Measurements from ENCODE around the gene HOXA3. TPM values are rescaled to one million over a fixed set of nuclear protein-coding genes. Genes with fewer than 3 reads are reported as not detected.

The HOXA3 gene
- total and polyA plus RNA-seq, 10 of the 15 experiments (the other 5 are each of a cell fraction or from before 2014, with no cell fraction given), result 0.05 TPM; not detected in 9

DNA sequence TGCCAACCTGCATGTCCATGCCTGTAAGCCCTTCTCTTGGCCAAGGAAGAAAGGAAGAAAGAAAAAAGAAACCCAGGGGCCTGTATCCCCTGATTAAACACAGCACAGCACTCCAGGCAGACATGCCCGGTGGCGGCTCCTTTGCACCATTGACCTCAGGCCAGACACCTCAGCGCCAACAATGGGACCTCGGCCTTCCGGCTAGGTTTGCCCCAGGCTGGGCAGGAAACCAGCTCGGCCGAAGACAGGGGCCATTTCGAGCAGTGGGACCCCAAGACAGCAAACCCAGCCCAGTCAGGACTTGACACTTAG, 18.9 kb upstream of the HOXA3 start:
- intact Hi-C loops (cut with micrococcal nuclease; ENCODE audit: unreplicated experiment), result no loop called here
- H3K9me3 ChIP-seq (replicated peaks; ENCODE audit: control insufficient read depth, insufficient read depth, low read length), result no peaks in the 10 kb centered on the region; the same call in 2 of the 3 replicates
- H3K4me2 ChIP-seq (ENCODE audit: control insufficient read depth, insufficient read depth), result no peak overlapping the region
- CTCF ChIA-PET, result no interaction called here
- H3K9ac ChIP-seq (ENCODE audit: control insufficient read depth, insufficient read depth, low read length), result no peak overlapping the region
- POLR2A ChIA-PET, result no interaction called here
- H3K27ac ChIP-seq (ENCODE audit: control insufficient read depth, insufficient read depth), result no peak overlapping the region
- no peak overlapping the region for H2AFZ ChIP-seq (ENCODE audit: control insufficient read depth, low read depth, low read length)
- TF ChIP-seq RBBP5 (conservative IDR thresholded peaks at IDR 0.05), result no peak
- TF ChIP-seq IKZF2 (IDR thresholded peaks at IDR 0.05), result no peak
- TF ChIP-seq LARP7 (IDR thresholded peaks at IDR 0.05), result no peak
- TF ChIP-seq, protein P1, sequence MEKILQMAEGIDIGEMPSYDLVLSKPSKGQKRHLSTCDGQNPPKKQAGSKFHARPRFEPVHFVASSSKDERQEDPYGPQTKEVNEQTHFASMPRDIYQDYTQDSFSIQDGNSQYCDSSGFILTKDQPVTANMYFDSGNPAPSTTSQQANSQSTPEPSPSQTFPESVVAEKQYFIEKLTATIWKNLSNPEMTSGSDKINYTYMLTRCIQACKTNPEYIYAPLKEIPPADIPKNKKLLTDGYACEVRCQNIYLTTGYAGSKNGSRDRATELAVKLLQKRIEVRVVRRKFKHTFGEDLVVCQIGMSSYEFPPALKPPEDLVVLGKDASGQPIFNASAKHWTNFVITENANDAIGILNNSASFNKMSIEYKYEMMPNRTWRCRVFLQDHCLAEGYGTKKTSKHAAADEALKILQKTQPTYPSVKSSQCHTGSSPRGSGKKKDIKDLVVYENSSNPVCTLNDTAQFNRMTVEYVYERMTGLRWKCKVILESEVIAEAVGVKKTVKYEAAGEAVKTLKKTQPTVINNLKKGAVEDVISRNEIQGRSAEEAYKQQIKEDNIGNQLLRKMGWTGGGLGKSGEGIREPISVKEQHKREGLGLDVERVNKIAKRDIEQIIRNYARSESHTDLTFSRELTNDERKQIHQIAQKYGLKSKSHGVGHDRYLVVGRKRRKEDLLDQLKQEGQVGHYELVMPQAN (conservative IDR thresholded peaks at IDR 0.05), result no peak
- TF ChIP-seq NFXL1 (IDR thresholded peaks at IDR 0.05; ENCODE audit: borderline replicate concordance), result no peak
- TF ChIP-seq EZH2 (IDR thresholded peaks at IDR 0.05; ENCODE audit: borderline replicate concordance, control insufficient read depth, low read depth, low read length), result no peak
- TF ChIP-seq HDAC6 (IDR thresholded peaks at IDR 0.05; ENCODE audit: unreplicated experiment), result no peak
- TF ChIP-seq KAT2A (conservative IDR thresholded peaks at IDR 0.05; ENCODE audit: control insufficient read depth, low read depth, low read length), result no peak
- no peak for TF ChIP-seq POLR2AphosphoS2 (IDR thresholded peaks at IDR 0.05; ENCODE audit: low read depth, low read length)
- TF ChIP-seq ZNF207 (IDR thresholded peaks at IDR 0.05; ENCODE audit: borderline replicate concordance), result no peak
- no peak for TF ChIP-seq RUNX3 (IDR thresholded peaks at IDR 0.05; ENCODE audit: low read length)
- no peak for TF ChIP-seq TBL1XR1 (IDR thresholded peaks at IDR 0.05; ENCODE audit: low read depth, low read length)
- TF ChIP-seq, protein P2, sequence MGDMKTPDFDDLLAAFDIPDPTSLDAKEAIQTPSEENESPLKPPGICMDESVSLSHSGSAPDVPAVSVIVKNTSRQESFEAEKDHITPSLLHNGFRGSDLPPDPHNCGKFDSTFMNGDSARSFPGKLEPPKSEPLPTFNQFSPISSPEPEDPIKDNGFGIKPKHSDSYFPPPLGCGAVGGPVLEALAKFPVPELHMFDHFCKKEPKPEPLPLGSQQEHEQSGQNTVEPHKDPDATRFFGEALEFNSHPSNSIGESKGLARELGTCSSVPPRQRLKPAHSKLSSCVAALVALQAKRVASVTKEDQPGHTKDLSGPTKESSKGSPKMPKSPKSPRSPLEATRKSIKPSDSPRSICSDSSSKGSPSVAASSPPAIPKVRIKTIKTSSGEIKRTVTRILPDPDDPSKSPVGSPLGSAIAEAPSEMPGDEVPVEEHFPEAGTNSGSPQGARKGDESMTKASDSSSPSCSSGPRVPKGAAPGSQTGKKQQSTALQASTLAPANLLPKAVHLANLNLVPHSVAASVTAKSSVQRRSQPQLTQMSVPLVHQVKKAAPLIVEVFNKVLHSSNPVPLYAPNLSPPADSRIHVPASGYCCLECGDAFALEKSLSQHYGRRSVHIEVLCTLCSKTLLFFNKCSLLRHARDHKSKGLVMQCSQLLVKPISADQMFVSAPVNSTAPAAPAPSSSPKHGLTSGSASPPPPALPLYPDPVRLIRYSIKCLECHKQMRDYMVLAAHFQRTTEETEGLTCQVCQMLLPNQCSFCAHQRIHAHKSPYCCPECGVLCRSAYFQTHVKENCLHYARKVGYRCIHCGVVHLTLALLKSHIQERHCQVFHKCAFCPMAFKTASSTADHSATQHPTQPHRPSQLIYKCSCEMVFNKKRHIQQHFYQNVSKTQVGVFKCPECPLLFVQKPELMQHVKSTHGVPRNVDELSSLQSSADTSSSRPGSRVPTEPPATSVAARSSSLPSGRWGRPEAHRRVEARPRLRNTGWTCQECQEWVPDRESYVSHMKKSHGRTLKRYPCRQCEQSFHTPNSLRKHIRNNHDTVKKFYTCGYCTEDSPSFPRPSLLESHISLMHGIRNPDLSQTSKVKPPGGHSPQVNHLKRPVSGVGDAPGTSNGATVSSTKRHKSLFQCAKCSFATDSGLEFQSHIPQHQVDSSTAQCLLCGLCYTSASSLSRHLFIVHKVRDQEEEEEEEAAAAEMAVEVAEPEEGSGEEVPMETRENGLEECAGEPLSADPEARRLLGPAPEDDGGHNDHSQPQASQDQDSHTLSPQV (IDR thresholded peaks at IDR 0.05), result no peak
- no peak for TF ChIP-seq RELA (IDR thresholded peaks at IDR 0.05; ENCODE audit: borderline replicate concordance, partially characterized antibody)
- no peak for TF ChIP-seq ZNF274 (IDR thresholded peaks at IDR 0.05; ENCODE audit: insufficient read depth, insufficient read length)
- no peak for TF ChIP-seq EED (IDR thresholded peaks at IDR 0.05; ENCODE audit: low read depth)
- TF ChIP-seq ZNF217 (IDR thresholded peaks at IDR 0.05), result no peak
- no peak for TF ChIP-seq YY1 (IDR thresholded peaks at IDR 0.05; ENCODE audit: low read depth, low read length)
- no peak for TF ChIP-seq HDGF (IDR thresholded peaks at IDR 0.05)
- TF ChIP-seq, protein P3, sequence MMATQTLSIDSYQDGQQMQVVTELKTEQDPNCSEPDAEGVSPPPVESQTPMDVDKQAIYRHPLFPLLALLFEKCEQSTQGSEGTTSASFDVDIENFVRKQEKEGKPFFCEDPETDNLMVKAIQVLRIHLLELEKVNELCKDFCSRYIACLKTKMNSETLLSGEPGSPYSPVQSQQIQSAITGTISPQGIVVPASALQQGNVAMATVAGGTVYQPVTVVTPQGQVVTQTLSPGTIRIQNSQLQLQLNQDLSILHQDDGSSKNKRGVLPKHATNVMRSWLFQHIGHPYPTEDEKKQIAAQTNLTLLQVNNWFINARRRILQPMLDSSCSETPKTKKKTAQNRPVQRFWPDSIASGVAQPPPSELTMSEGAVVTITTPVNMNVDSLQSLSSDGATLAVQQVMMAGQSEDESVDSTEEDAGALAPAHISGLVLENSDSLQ (IDR thresholded peaks at IDR 0.05), result no peak
- H3K79me2 ChIP-seq (ENCODE audit: control insufficient read depth, insufficient read depth, low read length), result no peaks in the 10 kb centered on the region
- no peaks in the 10 kb centered on the region; a peak in 1 of 4 replicates for H3K36me3 ChIP-seq (ENCODE audit: control insufficient read depth in 2 of 2, insufficient read depth in 2 of 2, low read length in 1 of 2)
- H3K4me3 ChIP-seq, result no peak overlapping the region
- ATAC-seq, result no peak; the same call in 1 of the 3 replicates
- no peaks in the 10 kb centered on the region for H3K4me1 ChIP-seq (ENCODE audit: control insufficient read depth, insufficient read depth, low read length)
- no peak for FAIRE-seq
- RAD21 ChIA-PET (ENCODE audit: unreplicated experiment), result no interaction called here
- BruUV-seq (replicated peaks), result no TSS peak
- in situ Hi-C loops (cut with MboI), result loop anchor here (25.0 kb wide), 1 partner anchor 1084 kb away; no protein-coding TSS in a partner anchor
- no peak for DNase-seq (ENCODE audit: low read depth, low spot score)
- peaks cover 28 to 38% of the 10 kb centered on the region in 2 experiments for H3K27me3 ChIP-seq (replicated peaks in 1 of 2; ENCODE audit: control insufficient read depth in 2 of 2, insufficient read depth in 2 of 2, low read length in 1 of 2)
- SMC1A ChIA-PET (ENCODE audit: uncharacterized antibody, unreplicated experiment), result no interaction called here
- 46% methylated on average over 8 of the region's 8 CpGs for WGBS (ENCODE audit: insufficient coverage, insufficient replicate concordance, low lambda C conversion rate, missing lambda C conversion rate)
- no peaks in the 10 kb centered on the region for H4K20me1 ChIP-seq (ENCODE audit: control insufficient read depth, insufficient read depth)

All from GM12878 (cell line).